Hippocampal formation (tissue), 2 donors: ENCODE data around the gene KDM3B.

Source experiments
- DNase-seq, 2 donors: peaks; one replicate each; lab custom pipeline; 2025; lab: John Stamatoyannopoulos, UW

KDM3B gene

GRCh38 chr5:138448481-138449398 lies 96.3 kb downstream of the KDM3B start:
- peak; percentile 32 to 35 for DNase-seq

- DNase-seq = peak; percentile 67 to 68
Measured at GRCh38 chr5:138449501-138450239, 97.2 kb downstream of the KDM3B start.

GRCh38 chr5:138450971-138451370 lies 98.5 kb downstream of the KDM3B start:
- no peak for DNase-seq

GRCh38 chr5:138452720-138453119 lies 100.2 kb downstream of the KDM3B start:
- DNase-seq = no peak

GRCh38 chr5:138453590-138453989 lies 101.1 kb downstream of the KDM3B start:
- no peak for DNase-seq

- DNase-seq = no peak
Measured at GRCh38 chr5:138454121-138454520, 101.6 kb downstream of the KDM3B start.

GRCh38 chr5:138455232-138455930 lies 102.9 kb downstream of the KDM3B start:
- DNase-seq = peak in 1 of 2 donors; percentile 49

GRCh38 chr5:138457531-138458275 lies 105.2 kb downstream of the KDM3B start:
- no peak for DNase-seq

- DNase-seq = peak in 1 of 2 donors; percentile 29
Measured at GRCh38 chr5:138458384-138458783, 105.9 kb downstream of the KDM3B start.

GRCh38 chr5:138458856-138459255 lies 106.4 kb downstream of the KDM3B start:
- DNase-seq = no peak

- no peak for DNase-seq
Measured at GRCh38 chr5:138459311-138459933, 106.9 kb downstream of the KDM3B start.

- DNase-seq = no peak
Measured at GRCh38 chr5:138460032-138460693, 107.7 kb downstream of the KDM3B start.

- DNase-seq = no peak
Measured at GRCh38 chr5:138461343-138462125, 109.0 kb downstream of the KDM3B start.

- DNase-seq = peak in 1 of 2 donors; percentile 79
Measured at GRCh38 chr5:138463419-138464007, 111.0 kb downstream of the KDM3B start.

GRCh38 chr5:138464008-138464387 lies 111.5 kb downstream of the KDM3B start:
- peak; percentile 89 for DNase-seq

- DNase-seq = peak; percentile 98
Measured at GRCh38 chr5:138464388-138465260, 112.1 kb downstream of the KDM3B start.

GRCh38 chr5:138465261-138466124 lies 113.0 kb downstream of the KDM3B start, which contains the start of gene EGR1:
EGR1 (plus strand) TSS chr5:138465479; CDS start chr5:138465762, 283 bp downstream.
- DNase-seq = peak; percentile 97 to 98
